ENCODE measurements around the gene LDLRAD2.
"Not testable (repeated sequence)": the region's sequence is repeated elsewhere in the genome, so short reads cannot be mapped to it uniquely, and the experiment has no call there.

LDLRAD2 gene

DNA sequence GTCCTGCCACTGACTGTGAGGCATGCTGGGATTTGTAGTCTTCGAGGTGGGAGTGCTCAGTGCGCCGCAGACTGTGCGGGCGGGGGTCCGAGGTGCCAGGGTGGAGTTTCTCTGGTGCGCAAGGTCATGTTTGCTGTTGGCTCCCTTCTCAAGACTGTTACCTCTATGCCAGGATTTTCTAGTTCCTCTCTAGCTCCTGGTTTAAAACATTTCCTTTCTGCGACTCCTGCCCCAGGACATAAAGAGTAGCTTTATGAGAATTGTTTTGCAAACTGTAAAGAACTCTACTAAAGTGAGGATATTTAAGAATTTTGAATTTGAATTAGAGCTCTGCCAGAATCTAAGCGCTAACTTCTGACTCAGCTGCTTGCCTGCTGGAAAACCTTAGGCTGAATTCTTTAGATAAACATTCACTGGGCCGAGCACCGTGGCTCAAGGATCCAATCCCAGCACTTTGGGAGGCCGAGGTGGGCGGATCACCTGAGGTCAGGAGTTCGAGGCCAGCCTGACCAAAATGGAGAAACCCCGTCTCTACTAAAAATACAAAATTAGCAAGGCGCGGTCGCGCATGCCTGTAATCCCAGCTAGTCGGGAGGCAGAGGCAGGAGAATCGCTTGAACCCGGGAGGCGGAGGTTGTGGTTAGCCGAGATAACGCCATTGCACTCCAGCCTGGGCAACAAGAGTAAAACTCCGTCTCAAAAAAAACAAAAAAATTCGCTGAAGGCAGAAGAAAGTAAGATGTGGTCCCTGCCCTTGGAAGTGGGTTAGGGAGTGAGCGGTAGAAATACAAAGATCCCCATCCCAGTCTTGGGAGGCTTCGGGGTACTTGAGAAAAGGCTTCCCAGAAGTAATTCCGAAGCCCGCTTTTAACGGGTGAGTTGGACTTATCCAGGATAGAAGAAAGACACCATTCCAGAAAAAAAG, 28.1 kb upstream of the LDLRAD2 start:
- no peak for DNase-seq

DNA sequence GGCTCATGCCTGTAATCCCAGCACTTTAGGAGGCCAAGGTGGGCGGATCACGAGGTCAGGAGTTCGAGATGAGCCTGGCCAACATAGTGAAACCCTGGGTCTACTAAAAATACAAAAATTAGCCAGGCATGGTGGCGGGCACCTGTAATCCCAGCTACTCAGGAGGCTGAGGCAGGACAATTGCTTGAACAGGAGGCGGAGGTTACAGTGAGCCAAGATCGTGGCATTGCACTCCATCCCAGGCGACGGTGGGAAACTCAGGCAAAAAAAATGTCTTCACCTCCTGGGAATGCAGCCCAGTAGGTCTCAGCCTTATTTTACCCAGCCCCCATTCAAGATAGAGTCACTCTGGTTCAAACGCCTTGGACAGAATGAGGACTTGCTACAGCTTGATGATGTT, 26.3 kb upstream of the LDLRAD2 start:
- not testable (repeated sequence) for DNase-seq

DNA sequence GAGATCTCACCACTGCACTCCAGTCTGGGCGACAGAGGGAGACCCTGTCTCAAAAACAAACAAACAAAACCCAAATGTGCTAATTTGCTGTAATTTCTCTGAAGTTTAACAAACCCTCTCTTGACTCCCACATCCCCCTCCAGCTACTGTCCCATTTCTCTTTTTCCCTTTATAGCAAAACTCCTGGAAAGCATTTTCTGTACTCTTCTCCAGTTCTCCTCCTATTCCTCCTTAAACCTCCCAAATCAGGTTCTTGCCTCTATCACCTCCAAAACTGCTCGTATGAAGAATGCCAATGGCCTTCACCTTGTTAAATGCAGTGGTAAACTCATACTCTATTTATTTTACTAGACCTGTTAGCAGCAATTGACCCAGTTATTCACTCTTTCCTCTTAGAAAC, 25.4 kb upstream of the LDLRAD2 start:
- no peak for DNase-seq

DNA sequence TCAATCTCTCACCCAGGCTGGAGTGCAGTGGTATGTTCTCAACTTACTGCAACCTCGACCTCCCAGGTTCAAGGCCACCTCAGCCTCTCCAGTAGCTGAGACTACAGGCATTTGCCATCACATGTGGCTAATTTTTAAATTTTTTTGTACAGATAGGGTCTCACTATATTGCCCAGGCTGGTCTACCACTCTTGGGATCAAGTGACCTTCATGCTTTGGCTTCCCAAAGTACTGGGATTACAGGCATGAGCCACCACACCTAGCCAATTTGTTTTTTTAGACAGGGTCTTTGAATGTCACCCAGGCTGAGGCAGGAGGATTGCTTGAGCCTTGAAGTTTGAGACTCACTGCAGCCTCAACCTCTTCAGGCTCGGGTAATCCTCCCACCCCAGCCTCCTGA, 19.0 kb upstream of the LDLRAD2 start:
- no peak for DNase-seq

DNA sequence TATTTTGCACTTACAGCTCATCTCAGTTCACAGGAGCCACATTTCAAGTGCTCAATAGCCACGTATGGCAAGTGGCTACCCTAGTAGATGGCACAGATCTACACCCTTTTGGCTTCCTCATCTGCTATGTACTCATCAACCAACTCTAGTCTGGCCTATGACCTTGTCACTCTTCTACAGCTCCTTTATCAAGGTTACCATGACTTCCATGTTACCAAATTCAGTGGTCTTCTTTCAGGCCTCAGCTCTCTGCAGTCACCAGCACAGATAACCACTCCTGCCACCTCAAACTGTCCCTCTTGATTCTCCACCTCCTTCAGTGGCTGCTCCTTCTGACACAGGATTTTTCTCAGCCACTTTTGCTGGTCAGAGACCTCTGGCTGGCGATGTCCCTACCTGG, 17.4 kb upstream of the LDLRAD2 start:
- DNase-seq, result no peak

DNA sequence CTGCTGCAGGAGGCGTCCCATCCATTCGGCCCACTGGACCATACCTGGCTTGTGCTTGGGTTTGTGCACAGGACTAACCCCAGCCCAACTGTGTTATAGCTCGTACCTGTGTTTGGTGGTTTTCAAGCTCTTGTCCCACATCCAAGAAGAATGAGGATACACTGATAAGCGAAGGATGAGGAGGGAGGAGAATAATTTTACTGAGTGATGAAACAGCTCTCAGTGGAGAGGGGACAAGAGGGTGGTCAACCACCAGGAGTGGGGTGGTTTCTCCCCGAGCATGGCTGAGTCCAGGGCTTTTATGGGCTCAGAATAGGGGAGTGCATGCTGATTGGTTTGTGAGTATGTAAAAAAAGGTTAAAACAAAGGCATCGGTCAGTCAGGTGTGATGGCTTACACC, 17.0 kb upstream of the LDLRAD2 start:
- no peak for DNase-seq

DNA sequence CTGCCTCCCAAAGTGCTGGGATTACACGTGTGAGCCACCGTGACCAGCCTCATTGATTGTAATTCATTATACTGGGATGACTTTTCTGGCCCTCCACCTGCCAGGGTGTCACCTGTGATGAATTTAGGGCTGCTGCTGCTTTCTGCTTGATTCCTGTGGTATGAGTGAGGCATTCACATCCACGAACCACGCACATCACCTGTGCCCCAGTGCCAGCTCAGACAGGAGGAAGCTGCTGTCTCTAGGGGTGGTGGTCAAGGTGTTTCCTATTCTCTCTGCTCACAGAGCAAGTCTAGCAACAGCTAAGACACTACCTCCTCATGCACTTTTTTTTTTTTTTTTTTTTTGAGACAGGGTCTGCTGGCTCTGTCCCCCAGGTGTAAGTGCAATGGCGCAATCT, 12.3 kb upstream of the LDLRAD2 start:
- no peak for DNase-seq

DNA sequence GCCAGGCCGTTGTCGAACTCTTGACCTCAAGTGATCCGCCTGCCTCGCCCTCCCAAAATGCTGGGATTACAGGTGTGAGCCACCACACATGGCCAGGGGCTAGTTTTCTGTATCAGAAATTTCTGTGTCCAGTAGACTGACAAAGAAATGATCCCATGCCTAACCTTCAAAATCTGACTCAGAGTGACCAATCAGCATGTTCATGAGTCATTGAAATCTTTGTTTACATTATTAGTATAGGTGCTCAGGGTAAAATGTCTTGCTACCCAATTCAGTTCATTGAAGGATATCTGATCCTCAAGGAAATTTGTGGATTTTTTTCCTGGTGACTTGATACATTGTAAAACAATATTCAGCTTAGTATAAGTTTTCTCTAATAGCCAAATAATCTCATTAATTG, 11.0 kb upstream of the LDLRAD2 start:
- no peak for DNase-seq

DNA sequence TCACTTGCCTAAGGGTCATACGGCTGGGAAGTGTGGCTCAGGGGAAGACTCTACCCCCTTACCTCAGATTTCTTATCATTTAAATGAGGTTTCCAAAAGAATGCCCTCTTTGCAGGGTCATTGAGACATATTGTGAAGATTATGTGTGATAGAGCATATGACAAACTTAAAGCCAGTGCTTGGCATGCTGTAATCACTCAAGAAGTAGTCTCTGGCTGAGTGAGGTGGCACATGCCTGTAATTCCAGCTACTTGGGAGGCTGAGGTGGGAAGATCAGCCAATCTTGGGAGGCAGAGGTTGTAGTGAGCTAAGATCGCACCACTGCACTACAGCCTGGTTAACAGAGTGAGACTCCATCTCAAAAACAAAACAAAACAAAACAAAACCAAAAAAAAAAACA, 7.5 kb upstream of the LDLRAD2 start:
- DNase-seq, result no peak

DNA sequence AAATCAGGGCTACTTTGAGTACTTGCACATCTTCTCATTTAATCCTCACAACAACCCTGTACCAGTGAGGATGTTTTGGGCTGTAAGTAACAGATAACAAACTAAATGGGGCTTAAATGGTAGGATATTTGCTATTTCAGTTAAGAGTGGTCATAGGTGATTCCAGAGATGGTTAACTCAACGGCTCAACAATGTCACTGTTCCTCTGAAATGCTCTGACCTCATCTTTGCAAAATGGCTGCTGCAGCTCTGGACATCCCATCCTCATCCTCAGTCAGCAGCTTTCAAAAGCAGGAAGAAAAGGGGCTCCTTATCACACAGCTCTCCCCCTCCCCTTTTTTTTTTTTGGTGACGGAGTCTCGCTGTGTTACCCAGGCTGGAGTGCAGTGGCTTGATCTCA, 1.5 kb downstream of the LDLRAD2 start:
- DNase-seq, result no peak

DNA sequence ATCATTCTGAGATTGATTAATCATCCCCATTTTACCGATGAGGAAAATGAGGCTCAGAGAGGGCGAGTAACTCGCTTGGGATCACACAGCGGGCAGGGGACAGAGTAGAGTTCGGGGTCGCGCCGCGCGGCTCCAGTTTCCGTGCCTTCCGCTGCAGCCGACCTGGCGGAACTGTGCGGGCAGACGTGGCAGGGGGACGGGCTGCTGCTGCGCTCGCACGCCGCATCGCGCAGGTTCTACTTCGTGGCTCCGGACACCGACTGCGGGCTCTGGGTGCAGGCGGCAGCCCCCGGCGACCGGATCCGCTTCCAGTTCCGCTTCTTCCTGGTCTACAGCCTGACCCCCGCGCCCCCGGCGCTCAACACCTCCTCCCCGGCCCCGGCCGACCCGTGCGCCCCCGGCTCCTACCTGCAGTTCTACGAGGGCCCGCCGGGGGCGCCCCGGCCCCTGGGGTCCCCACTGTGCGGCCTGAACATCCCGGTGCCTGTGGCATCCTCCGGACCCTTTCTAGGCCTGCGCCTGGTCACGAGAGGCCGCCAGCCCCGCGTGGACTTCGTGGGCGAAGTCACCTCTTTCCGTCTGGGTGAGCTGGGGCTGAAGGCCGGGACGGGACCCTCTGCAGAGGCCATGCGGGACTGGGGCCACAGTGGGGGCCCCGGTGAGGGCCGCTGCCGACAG, 2.3 kb downstream of the LDLRAD2 start:
- DNase-seq, result no peak

DNA sequence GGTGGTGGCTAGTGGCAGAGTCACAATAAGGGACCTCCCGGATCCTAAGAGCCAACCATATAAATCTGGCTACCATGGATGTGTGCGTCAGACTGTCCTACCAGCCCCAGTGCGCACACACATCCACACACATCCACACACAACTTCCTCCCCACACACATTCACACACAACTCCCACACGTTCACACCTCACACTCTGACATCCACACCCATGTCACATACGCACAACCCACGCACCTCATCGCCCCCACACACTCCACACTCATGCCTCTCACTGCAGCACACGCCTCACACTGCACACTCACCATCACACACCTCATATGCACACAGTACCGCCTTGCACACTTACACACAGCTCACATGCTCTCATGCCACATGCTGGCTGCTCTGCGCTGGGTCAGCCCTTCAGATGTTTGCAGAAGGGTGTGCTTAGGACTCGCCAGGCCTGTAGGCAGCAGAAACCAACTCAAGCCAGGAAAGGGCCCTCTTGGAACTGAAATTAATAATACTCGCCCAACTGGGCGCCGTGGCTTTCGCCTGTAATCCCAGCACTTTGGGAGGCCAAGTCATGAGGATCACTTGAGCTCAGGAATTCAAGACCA, 3.0 kb downstream of the LDLRAD2 start:
- no peak for DNase-seq

DNA sequence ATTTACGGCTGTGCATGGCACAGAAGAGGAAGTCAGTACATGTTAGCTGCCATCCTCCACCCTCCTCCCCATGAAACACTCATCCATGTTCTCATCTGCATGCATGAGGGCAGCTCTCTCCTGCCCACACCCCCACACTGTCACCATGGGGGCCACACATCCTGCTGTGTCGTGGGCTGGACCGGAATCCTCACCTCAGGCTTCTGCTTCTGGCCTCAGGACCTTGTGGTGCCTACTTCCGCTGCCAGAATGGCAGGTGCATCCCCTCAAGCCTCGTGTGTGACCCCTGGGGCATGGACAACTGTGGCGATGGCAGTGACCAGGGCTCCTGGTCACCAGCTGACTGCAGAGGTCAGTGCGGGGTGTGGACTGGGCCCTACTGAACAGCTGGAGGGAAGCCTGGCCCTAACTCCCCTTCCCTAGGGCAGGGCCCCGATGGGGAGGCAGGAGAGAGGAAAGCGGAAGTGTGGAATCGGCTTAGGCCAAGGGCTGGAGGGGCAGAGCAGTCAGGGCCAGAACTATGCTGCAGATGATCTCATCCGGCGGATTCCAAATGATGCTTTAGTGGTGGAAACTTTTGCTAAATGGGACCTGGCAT, 3.8 kb downstream of the LDLRAD2 start:
- DNase-seq, result no peak

DNA sequence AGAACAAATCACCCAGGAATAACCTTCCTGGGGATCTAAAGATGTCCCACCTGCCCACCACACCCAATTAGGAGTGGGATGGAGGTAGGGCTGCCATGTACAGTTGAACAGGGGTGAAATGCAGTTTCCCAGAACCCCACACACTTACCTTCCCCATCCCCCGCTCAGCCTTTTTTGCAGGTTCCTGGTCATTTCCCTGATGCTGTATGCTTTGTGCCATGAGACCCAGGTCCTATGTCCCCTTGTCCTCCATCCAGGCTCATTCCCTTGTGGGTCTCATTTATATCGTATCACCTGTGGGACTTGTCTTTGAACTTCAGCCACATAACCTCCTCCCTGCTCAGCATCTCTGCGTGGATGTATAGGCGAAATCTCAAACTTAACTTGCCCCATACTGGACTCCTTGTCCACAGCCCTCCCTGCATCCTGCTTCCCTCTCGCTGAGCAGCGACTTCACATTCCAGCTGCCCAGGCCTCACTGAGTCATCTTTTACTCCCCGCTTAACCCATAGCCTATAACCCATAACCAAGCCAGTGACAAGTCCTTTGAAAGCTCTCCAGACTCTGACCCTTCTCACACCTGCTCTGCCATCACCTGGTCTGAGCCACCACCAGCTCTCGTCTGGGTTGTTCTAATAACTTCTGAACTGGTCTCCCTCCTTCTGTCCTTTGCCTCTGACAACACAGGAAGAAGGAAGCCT, 4.7 kb downstream of the LDLRAD2 start:
- DNase-seq, result no peak

DNA sequence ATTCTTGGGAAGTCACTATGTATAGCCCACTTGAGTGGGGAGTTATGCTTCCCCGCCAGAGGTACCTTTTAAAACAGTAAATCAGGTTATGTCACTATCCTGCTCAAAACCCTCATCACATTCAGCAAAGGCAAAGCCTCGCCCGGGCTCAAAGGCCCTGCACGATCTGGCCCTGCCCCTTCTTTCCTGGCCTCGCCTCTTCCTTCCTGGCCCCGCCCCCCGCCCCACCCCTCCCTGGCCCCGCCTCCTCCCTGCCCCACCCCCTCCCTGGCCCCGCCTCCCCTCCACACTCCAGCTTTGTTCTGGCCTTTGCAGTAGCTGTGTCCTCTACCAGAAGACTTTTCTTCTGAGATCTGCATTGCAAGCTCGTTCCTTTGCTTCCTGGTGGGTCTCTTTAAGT, 6.6 kb downstream of the LDLRAD2 start:
- peak; percentile 13 for DNase-seq

DNA sequence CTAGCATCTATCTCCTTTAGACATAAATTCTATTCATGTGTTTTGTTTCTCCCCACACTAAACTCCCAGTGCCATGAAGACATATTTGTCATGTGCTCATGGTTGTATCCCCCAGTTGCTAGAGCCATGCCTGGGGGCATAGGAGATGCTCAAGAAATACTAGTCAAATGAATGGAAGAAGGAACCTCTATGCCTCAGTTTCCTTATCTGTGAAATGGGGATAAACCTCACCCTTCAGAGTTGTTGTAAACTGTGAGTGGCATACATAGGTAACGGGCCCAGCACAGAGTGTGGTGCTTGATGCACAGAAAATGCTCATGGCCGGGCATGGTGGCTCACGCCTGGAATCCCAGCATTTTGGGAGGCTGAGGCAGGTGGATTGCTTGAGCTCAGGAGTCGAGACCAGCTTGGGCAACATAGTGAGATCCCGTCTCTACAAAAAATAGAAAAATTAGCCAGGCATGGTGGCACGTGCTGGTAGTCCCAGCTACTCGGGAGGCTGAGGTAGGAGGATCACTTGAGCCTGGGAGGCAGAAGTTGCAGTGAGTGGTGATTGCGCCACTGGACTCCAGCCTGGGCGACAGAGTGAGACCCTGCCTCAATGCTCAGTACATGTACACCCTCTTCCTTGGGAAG, 8.7 kb downstream of the LDLRAD2 start:
- DNase-seq, result no peak

DNA sequence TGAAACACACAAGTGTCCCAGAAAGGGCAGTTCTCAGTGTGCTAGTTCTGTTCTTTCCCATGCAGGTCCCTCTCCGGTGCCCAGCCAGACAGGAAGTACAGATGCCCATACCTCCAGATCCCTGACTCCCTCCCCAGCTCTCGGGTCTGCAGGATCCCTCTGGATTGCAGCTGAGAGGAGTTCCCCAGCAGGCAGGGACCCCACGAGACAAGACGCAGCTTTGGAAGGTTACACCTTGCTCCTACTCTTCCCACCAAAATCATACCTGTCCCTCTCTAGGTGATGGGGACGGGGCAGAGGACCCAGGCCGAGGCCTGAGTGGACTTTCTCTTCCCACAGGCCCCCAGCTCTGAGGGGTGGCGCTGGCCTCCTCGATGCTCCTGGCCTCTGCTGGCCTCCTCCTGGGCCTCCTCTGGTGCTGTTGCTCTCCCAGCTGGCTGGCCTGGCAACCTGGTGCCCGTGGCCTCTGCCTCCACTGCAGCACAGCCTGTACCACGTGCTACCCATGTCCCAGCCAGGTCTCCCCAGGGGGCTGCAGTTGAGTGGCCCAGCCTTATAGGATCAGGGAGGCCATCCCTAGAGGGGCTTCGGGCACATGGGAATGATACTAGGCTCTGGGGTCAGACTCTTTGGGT, 9.4 kb downstream of the LDLRAD2 start:
- no peak for DNase-seq

DNA sequence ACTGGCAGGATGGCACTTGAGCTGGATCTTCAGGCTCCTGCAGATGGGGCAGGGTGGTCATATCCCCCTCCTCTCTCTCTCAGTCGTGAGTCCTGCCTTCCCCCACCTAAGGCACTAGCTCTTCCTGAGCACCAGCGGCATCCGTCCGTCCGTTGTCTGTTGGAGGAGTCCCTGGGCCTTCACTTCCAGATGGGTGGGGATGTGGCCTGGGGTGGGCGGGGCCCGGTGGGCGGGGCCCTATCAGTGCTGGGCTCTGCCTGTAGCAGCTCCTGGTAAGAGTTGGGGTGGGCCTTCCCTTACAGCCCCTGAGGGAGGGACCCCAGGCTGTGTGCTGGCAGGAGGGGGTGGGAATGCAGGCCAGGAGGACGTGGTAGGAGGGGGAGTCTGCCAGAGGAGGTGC, 10.3 kb downstream of the LDLRAD2 start:
- DNase-seq, result no peak

DNA sequence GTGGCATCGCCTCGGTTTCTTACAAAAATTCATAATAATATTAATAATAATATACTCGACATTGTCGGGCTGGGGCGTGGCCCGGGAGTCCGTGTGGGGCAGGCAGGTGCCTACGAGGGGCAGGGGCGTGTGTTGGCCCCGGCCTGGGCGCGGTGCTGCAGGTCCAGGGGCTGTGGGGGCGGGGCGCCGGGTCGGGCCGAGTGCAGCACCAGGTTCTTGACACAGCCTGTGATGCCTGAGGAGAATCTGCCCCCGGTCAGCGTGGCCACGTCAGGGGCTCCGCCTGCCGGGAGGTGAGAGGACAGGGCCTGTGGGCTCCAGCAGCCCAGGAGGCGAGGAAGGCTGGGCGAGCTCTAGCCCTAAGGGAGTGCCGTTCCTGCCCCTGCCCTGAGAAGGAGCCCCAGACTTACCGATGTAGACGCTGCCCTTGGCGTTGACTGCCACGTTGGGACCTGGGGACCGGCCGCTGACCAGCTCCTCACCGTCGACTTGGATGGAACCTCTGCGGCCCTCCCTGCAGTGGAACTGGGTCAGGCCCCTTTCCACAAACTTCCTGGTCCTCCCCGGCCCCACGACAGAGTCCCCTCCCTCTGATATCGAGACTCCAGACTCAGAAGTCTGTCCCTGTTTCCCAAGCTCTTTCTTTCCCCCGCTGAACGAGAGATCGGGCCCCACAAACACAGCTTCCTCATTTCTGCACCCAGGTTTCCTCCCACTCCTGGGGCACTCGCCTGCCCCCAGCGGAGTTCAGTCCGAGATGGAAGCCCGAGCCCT, 11.3 kb downstream of the LDLRAD2 start:
- no peak for DNase-seq

DNA sequence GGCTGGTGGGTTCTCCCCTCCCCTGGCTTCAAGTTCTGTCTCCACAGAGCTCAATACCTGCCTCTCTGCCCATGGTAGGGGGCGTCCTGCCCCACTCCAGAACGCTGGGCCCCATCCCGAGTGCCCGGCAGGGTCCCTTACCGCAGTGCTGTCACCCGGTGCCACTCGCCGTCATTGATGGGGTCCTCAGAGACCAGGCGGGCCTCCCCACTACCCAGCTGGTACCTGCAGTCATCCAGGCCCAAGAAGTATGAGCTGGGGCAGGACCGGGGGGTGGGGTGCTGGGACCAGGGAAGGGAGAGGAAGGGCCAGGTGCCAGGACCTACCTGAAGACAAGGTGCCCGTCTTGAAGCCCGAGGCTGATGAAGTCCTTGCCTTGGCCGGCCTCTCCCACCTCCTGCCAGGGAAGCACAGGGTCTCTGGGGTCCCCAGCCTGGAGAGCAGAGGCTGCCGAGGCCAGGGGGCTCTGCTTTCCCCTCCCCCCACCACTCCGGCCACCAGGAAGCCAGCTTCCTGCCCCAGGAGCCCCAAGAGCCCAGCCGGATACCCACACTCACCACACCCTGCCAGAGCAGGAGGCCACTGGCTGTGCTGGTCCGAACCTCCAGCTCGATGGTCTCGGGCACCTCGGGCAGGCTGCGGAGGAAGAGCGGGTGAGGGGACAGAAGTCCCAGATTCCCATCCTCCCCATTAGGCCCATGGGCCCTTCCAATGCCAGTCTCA, 12.1 kb downstream of the LDLRAD2 start:
- DNase-seq, result no peak

DNA sequence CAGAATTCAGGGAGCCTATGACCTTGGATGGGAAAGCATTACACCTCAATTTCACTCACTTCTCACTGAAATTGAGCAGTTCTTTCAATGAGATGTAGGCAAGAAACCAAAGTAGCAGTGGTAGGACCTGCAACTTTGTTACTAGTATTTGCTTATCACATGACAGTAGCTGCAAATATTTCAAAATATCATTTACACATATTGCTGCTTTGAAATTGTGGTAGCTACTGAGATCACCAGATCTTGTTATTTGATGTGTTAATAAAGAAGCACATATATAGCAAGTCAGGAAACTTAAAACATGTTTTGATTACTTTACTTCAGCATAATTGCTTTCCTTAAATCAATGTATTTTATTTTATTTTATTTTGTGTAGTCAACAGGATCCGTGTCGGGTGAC, 12.9 kb downstream of the LDLRAD2 start:
- DNase-seq, result no peak
